ENCODE data around the gene CCDC106.

CCDC106 gene

GRCh38 chr19:55670280-55671053 lies 22.5 kb downstream of the CCDC106 start:
- DNase-seq, result no peak

GRCh38 chr19:55671054-55671378 lies 23.0 kb downstream of the CCDC106 start:
- DNase-seq, result no peak

- DNase-seq, result no peak
Measured at GRCh38 chr19:55672418-55672817, 24.4 kb downstream of the CCDC106 start.

- no peak for DNase-seq
Measured at GRCh38 chr19:55673465-55673864, 25.5 kb downstream of the CCDC106 start.

GRCh38 chr19:55673889-55674288 lies 25.9 kb downstream of the CCDC106 start:
- no peak for DNase-seq

GRCh38 chr19:55674459-55674840 lies 26.4 kb downstream of the CCDC106 start:
- DNase-seq, result no peak

GRCh38 chr19:55674841-55675660 lies 27.0 kb downstream of the CCDC106 start, which contains the start of gene EPN1:
Gene EPN1 (plus strand): TSS chr19:55675226. CDS start chr19:55678628, 3,402 bp downstream.
- DNase-seq, result peak; percentile 82

- no peak for DNase-seq
Measured at GRCh38 chr19:55675661-55676354, 27.8 kb downstream of the CCDC106 start.

- DNase-seq, result no peak
Measured at GRCh38 chr19:55676383-55676782, 28.4 kb downstream of the CCDC106 start.

GRCh38 chr19:55676889-55677505 lies 29.0 kb downstream of the CCDC106 start:
- DNase-seq, result no peak

GRCh38 chr19:55677572-55678028 lies 29.6 kb downstream of the CCDC106 start:
- DNase-seq, result no peak

GRCh38 chr19:55678121-55678671 lies 30.2 kb downstream of the CCDC106 start:
- DNase-seq, result peak; percentile 78

GRCh38 chr19:55679343-55680257 lies 31.6 kb downstream of the CCDC106 start:
- no peak for DNase-seq

GRCh38 chr19:55680339-55681130 lies 32.5 kb downstream of the CCDC106 start:
- DNase-seq, result no peak

GRCh38 chr19:55681131-55682092 lies 33.4 kb downstream of the CCDC106 start:
- DNase-seq, result no peak

- DNase-seq, result no peak
Measured at GRCh38 chr19:55683449-55684261, 35.6 kb downstream of the CCDC106 start.

GRCh38 chr19:55684946-55685681 lies 37.1 kb downstream of the CCDC106 start:
- DNase-seq, result no peak

GRCh38 chr19:55685776-55686175 lies 37.8 kb downstream of the CCDC106 start:
- no peak for DNase-seq
